MM.1S (cell line): ENCODE measurements around the gene DNAJB5.
"Not testable (repeated sequence)": the region's sequence is repeated elsewhere in the genome, so short reads cannot be mapped to it uniquely, and the experiment has no call there.

Experiments
- EZH2 ChIP-seq: fragments of 300-600 bp; sonication (generic); optimal IDR thresholded peaks from 2 replicates; pipeline ENCODE3; 2017; ENCODE audit warnings: low read depth, mild to moderate bottlenecking, antibody characterized with exemption, low read length, mixed read lengths
- EZH2phosphoT487 ChIP-seq: fragments of 300-600 bp; sonication (generic); IDR thresholded peaks from 2 replicates; pipeline ENCODE4 v1.6.1; 2018; ENCODE audit warnings: antibody characterized with exemption, low read length
- TF ChIP-seq, protein P1 (sequence below): fragments of 300-600 bp; sonication (generic); IDR thresholded peaks from 2 replicates; pipeline ENCODE4 v1.5.1; 2016; ENCODE audit warnings: antibody characterized with exemption, low read length, mixed read lengths

DNA sequence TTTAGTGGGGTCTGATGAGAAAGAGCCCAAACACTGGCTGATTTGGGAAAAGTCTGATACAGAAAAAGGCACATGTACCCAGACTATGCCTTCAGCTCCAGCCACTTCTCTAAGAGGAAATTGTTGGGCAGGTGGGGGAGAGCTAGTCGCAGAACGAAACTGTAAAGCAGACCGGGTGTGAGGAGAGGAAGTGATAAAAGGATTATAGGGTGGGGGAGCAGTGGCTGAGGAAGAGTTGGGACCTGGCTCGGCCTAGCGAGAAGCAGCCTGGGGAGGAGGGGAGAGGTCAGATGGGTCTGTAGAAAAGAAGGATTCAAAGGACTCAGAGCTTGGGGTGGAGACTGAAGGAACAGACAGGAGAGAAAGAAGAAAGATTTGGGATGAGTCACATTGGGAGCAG is 33.9 kb downstream of the DNAJB5 start:
- TF ChIP-seq, protein P1, sequence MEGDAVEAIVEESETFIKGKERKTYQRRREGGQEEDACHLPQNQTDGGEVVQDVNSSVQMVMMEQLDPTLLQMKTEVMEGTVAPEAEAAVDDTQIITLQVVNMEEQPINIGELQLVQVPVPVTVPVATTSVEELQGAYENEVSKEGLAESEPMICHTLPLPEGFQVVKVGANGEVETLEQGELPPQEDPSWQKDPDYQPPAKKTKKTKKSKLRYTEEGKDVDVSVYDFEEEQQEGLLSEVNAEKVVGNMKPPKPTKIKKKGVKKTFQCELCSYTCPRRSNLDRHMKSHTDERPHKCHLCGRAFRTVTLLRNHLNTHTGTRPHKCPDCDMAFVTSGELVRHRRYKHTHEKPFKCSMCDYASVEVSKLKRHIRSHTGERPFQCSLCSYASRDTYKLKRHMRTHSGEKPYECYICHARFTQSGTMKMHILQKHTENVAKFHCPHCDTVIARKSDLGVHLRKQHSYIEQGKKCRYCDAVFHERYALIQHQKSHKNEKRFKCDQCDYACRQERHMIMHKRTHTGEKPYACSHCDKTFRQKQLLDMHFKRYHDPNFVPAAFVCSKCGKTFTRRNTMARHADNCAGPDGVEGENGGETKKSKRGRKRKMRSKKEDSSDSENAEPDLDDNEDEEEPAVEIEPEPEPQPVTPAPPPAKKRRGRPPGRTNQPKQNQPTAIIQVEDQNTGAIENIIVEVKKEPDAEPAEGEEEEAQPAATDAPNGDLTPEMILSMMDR: not testable (repeated sequence)
- not testable (repeated sequence) for TF ChIP-seq EZH2, EZH2phosphoT487
